ENCODE data around the gene ZNRF2.

- TF ChIP-seq EP300 (IDR thresholded peaks at IDR 0.05) = no peak
- TF ChIP-seq CTCF (IDR thresholded peaks at IDR 0.05) = no peak
These were observed 9.8 kb upstream of the ZNRF2 start for GRCh38 chr7:30274641-30275040.

Data from tibial nerve (tissue), 4 donors.